SJSA1 (cell line): ENCODE measurements around the gene CLDN7. TPM values are rescaled to one million over a fixed set of nuclear protein-coding genes. Genes with fewer than 3 reads are reported as not detected.

ENCODE experiments used
- DNase-seq, 2 experiments: peaks; one replicate each; pipeline ENCODE4 v3.0.0-alpha.2; 2015 to 2020; ENCODE audit warnings: low spot score in 2 of 2, low read depth in 1 of 2
- H3K27ac ChIP-seq: fragments of 250-450 bp; sonication (Bioruptor Pico); 2 replicates; pipeline ENCODE4 v1.5.1; 2020; ENCODE audit warnings: mild to moderate bottlenecking, moderate library complexity
- H3K27me3 ChIP-seq: fragments of 250-450 bp; sonication (Bioruptor Pico); replicated peaks from 2 replicates; pipeline ENCODE4 v1.5.1; 2020; ENCODE audit warnings: mild to moderate bottlenecking, moderate library complexity
- H3K36me3 ChIP-seq: fragments of 250-450 bp; sonication (Bioruptor Pico); 2 replicates; pipeline ENCODE4 v1.5.1; 2020; ENCODE audit warnings: mild to moderate bottlenecking
- H3K4me1 ChIP-seq: fragments of 250-450 bp; sonication (Bioruptor Pico); replicated peaks from 2 replicates; pipeline ENCODE4 v1.6.1; 2021; ENCODE audit warnings: mild to moderate bottlenecking
- H3K4me3 ChIP-seq: fragments of 250-450 bp; sonication (Bioruptor Pico); 2 replicates; pipeline ENCODE4 v1.5.1; 2020; ENCODE audit warnings: mild to moderate bottlenecking
- H3K9me3 ChIP-seq: fragments of 250-450 bp; sonication (Bioruptor Pico); replicated peaks from 2 replicates; pipeline ENCODE4 v1.5.1; 2020; ENCODE audit warnings: mild to moderate bottlenecking
- total RNA-seq: library from RNA; depleted of rRNA; stranded (reverse); fragments of >200 nt; shearing (Covaris generic); gene quantifications from 2 replicates; pipeline ENCODE4 v1.2.3, GENCODE V29; 2014

The CLDN7 gene
- total RNA-seq, 1 experiment from 2014 or later: not detected

GRCh38 chr17:7221278-7222092, 40.8 kb downstream of the CLDN7 start:
- Histone ChIP-seq H3K27ac (no peak overlapping the region), H3K4me3 (no peak overlapping the region), H3K27me3 (no peaks in the 10 kb centered on the region), H3K9me3 (no peaks in the 10 kb centered on the region), H3K36me3 (peaks cover 66% of the 10 kb centered on the region), H3K4me1 (peaks cover 34% of the 10 kb centered on the region)
- no peak for DNase-seq

GRCh38 chr17:7220593-7221277, 41.5 kb downstream of the CLDN7 start:
- H3K36me3 ChIP-seq: peaks cover 58% of the 10 kb centered on the region
- no peaks in the 10 kb centered on the region for H3K27me3 ChIP-seq
- no peaks in the 10 kb centered on the region for H3K9me3 ChIP-seq
- H3K4me1 ChIP-seq: peaks cover 41% of the 10 kb centered on the region
- peak overlapping the region; percentile 90 for H3K4me3 ChIP-seq
- H3K27ac ChIP-seq: peak overlapping the region; percentile 80
- DNase-seq: peak; percentile 38 to 59

GRCh38 chr17:7219812-7220592, 42.3 kb downstream of the CLDN7 start, which contains the start of the genes ACADVL and DLG4:
ACADVL (plus strand) TSS chr17:7219938; CDS start chr17:7219985, 47 bp downstream.
DLG4 (minus strand) TSS chr17:7219836.
- Histone ChIP-seq H3K27ac (peak within 1 kb of the TSS; percentile 80), H3K9me3 (no peaks in the 10 kb centered on the region), H3K27me3 (no peaks in the 10 kb centered on the region), H3K4me3 (peak within 1 kb of the TSS; percentile 90), H3K4me1 (peaks cover 47% of the 10 kb centered on the region), H3K36me3 (peaks cover 51% of the 10 kb centered on the region)
- DNase-seq: peak; percentile 81 to 91

GRCh38 chr17:7219229-7219811, 43.0 kb downstream of the CLDN7 start:
- H3K27ac ChIP-seq: peak overlapping the region; percentile 80
- H3K9me3 ChIP-seq: no peaks in the 10 kb centered on the region
- H3K36me3 ChIP-seq: peaks cover 47% of the 10 kb centered on the region
- peaks cover 52% of the 10 kb centered on the region for H3K4me1 ChIP-seq
- no peaks in the 10 kb centered on the region for H3K27me3 ChIP-seq
- H3K4me3 ChIP-seq: peak overlapping the region; percentile 90
- no peak for DNase-seq

GRCh38 chr17:7218758-7219157, 43.5 kb downstream of the CLDN7 start:
- H3K4me3 ChIP-seq: no peak overlapping the region
- H3K36me3 ChIP-seq: peaks cover 41% of the 10 kb centered on the region
- H3K27ac ChIP-seq: no peak overlapping the region
- H3K27me3 ChIP-seq: no peaks in the 10 kb centered on the region
- peaks cover 57% of the 10 kb centered on the region for H3K4me1 ChIP-seq
- DNase-seq: no peak
- H3K9me3 ChIP-seq: no peaks in the 10 kb centered on the region

GRCh38 chr17:7218166-7218565, 44.1 kb downstream of the CLDN7 start:
- Histone ChIP-seq H3K27ac (no peak overlapping the region), H3K4me1 (peaks cover 59% of the 10 kb centered on the region), H3K4me3 (no peak overlapping the region; the same call in 1 of the 2 replicates), H3K36me3 (peaks cover 35% of the 10 kb centered on the region), H3K9me3 (no peaks in the 10 kb centered on the region), H3K27me3 (no peaks in the 10 kb centered on the region)
- DNase-seq: no peak

GRCh38 chr17:7217113-7217987, 44.9 kb downstream of the CLDN7 start:
- H3K4me1 ChIP-seq: peaks cover 59% of the 10 kb centered on the region
- no peak for DNase-seq
- H3K27me3 ChIP-seq: no peaks in the 10 kb centered on the region
- H3K9me3 ChIP-seq: no peaks in the 10 kb centered on the region
- H3K36me3 ChIP-seq: peaks cover 27% of the 10 kb centered on the region
- H3K4me3 ChIP-seq: peak overlapping the region; percentile 26
- H3K27ac ChIP-seq: no peak overlapping the region

- no peaks in the 10 kb centered on the region for H3K27me3 ChIP-seq
- H3K4me1 ChIP-seq: peaks cover 58% of the 10 kb centered on the region
- no peak for DNase-seq
- H3K36me3 ChIP-seq: peaks cover 18% of the 10 kb centered on the region
- peak overlapping the region; percentile 24 for H3K4me3 ChIP-seq
- H3K27ac ChIP-seq: no peak overlapping the region
- H3K9me3 ChIP-seq: no peaks in the 10 kb centered on the region
These were observed 45.8 kb downstream of the CLDN7 start for GRCh38 chr17:7216242-7217112.

GRCh38 chr17:7215652-7216180, 46.6 kb downstream of the CLDN7 start:
- DNase-seq: no peak
- Histone ChIP-seq H3K9me3 (no peaks in the 10 kb centered on the region), H3K36me3 (peaks cover 11% of the 10 kb centered on the region), H3K27ac (no peak overlapping the region), H3K4me1 (peaks cover 50% of the 10 kb centered on the region), H3K27me3 (no peaks in the 10 kb centered on the region), H3K4me3 (no peak overlapping the region)

- no peaks in the 10 kb centered on the region for H3K9me3 ChIP-seq
- H3K4me3 ChIP-seq: peak overlapping the region; percentile 28
- peaks cover 5% of the 10 kb centered on the region for H3K36me3 ChIP-seq
- peaks cover 45% of the 10 kb centered on the region for H3K4me1 ChIP-seq
- no peak overlapping the region for H3K27ac ChIP-seq
- DNase-seq: no peak
- no peaks in the 10 kb centered on the region for H3K27me3 ChIP-seq
These were observed 47.1 kb downstream of the CLDN7 start for GRCh38 chr17:7215136-7215638.

GRCh38 chr17:7214300-7215135, 47.8 kb downstream of the CLDN7 start:
- H3K27me3 ChIP-seq: no peaks in the 10 kb centered on the region
- H3K4me3 ChIP-seq: peak overlapping the region; percentile 28
- no peaks in the 10 kb centered on the region for H3K9me3 ChIP-seq
- peaks cover 42% of the 10 kb centered on the region for H3K4me1 ChIP-seq
- DNase-seq: peak; percentile 87 to 98
- H3K36me3 ChIP-seq: no peaks in the 10 kb centered on the region
- peak overlapping the region; percentile 18 for H3K27ac ChIP-seq
